Loucy (cell line): ENCODE measurements around the gene RPTOR.

ENCODE experiments used
- EZH2phosphoT487 ChIP-seq: fragments of 200-600 bp; IDR thresholded peaks from 2 replicates; pipeline ENCODE4 v1.6.1; 2018; ENCODE audit warnings: antibody characterized with exemption, mild to moderate bottlenecking, moderate library complexity, borderline replicate concordance
- TF ChIP-seq, protein P1 (sequence below): fragments of 200-600 bp; sonication (generic); conservative IDR thresholded peaks from 2 replicates; pipeline ENCODE4 v1.5.1; 2014; ENCODE audit warnings: mild to moderate bottlenecking, antibody characterized with exemption, low read length

DNA sequence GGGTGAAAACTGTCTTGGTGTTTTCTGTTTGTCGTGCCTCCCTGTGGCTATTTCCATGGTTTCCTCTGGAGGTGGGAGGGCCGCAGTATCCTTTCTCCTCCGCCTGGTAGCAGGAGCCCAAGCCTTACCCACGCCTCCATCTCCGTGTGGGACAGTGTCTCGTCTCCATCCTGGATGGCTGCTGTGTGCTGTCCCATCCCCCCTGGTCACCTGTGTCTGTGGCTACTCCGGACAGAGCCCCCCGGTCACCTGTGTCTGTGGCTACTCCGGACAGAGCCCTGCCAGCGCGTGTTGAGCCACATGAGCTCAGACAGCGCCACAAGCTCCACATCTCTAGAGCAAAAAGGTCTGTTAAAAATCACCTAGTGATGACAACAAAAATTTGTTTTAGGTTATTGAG lies 248.8 kb downstream of the RPTOR start:
- TF ChIP-seq, protein P1, sequence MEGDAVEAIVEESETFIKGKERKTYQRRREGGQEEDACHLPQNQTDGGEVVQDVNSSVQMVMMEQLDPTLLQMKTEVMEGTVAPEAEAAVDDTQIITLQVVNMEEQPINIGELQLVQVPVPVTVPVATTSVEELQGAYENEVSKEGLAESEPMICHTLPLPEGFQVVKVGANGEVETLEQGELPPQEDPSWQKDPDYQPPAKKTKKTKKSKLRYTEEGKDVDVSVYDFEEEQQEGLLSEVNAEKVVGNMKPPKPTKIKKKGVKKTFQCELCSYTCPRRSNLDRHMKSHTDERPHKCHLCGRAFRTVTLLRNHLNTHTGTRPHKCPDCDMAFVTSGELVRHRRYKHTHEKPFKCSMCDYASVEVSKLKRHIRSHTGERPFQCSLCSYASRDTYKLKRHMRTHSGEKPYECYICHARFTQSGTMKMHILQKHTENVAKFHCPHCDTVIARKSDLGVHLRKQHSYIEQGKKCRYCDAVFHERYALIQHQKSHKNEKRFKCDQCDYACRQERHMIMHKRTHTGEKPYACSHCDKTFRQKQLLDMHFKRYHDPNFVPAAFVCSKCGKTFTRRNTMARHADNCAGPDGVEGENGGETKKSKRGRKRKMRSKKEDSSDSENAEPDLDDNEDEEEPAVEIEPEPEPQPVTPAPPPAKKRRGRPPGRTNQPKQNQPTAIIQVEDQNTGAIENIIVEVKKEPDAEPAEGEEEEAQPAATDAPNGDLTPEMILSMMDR, result no peak
- TF ChIP-seq EZH2phosphoT487, result no peak
